Measurements from ENCODE around the gene WDR5.
"Not testable (repeated sequence)": the region's sequence is repeated elsewhere in the genome, so short reads cannot be mapped to it uniquely, and the experiment has no call there.

Gene WDR5

GRCh38 chr9:134135343-134136117, at the start of gene WDR5:
TSS of gene WDR5 (plus strand) at chr9:134136082. CDS start at chr9:134139878, 3,796 bp downstream.
- DNase-seq: peak; percentile 84 to 98 (median 92)
- intact Hi-C loops (cut with DNase I): loop anchor here (1.0 to 2.0 kb wide), 3 partner anchors 29 to 110 kb away; partner anchors contain the start of genes BRD3OS and RNU6ATAC

- intact Hi-C loops (cut with DNase I): no loop called here
- DNase-seq: peak in 1 of 10 donors; percentile 25
These were observed 47.7 kb upstream of the WDR5 start for GRCh38 chr9:134088063-134088725.

GRCh38 chr9:134089972-134090371, 45.9 kb upstream of the WDR5 start:
- no peak for DNase-seq
- intact Hi-C loops (cut with DNase I): no loop called here

GRCh38 chr9:134099123-134099761, 36.6 kb upstream of the WDR5 start:
- intact Hi-C loops (cut with DNase I): no loop called here
- DNase-seq: no peak

- DNase-seq: no peak
- intact Hi-C loops (cut with DNase I): no loop called here
These were observed 35.8 kb upstream of the WDR5 start for GRCh38 chr9:134100040-134100439.

GRCh38 chr9:134101133-134101532, 34.7 kb upstream of the WDR5 start:
- intact Hi-C loops (cut with DNase I); DNase-seq: not testable (repeated sequence)

- intact Hi-C loops (cut with DNase I): no loop called here
- DNase-seq: peak in 1 of 10 donors; percentile 59
These were observed 34.2 kb upstream of the WDR5 start for GRCh38 chr9:134101623-134102149.

GRCh38 chr9:134103391-134103998, 32.4 kb upstream of the WDR5 start:
- intact Hi-C loops (cut with DNase I): no loop called here

GRCh38 chr9:134111064-134111463, 24.8 kb upstream of the WDR5 start:
- DNase-seq: peak in 3 of 10 donors; percentile 9 to 37 (median 25)
- intact Hi-C loops (cut with DNase I): no loop called here

More at GRCh38 chr9:134103391-134103998, 32.4 kb upstream of the WDR5 start:
- DNase-seq: no peak

- intact Hi-C loops (cut with DNase I): no loop called here
- DNase-seq: peak in 2 of 10 donors; percentile 10 to 18
These were observed 23.3 kb upstream of the WDR5 start for GRCh38 chr9:134112561-134112960.

- intact Hi-C loops (cut with DNase I): not testable (repeated sequence)
- peak in 2 of 10 donors; percentile 19 to 55 for DNase-seq
These were observed 16.9 kb upstream of the WDR5 start for GRCh38 chr9:134118972-134119371.

- peak in 1 of 10 donors; percentile 4 for DNase-seq
These were observed 12.1 kb upstream of the WDR5 start for GRCh38 chr9:134123764-134124128.

GRCh38 chr9:134125413-134126095, 10.3 kb upstream of the WDR5 start:
- peak in 2 of 10 donors; percentile 48 to 64 for DNase-seq
- intact Hi-C loops (cut with DNase I): no loop called here

More at GRCh38 chr9:134123764-134124128, 12.1 kb upstream of the WDR5 start:
- intact Hi-C loops (cut with DNase I): no loop called here

- DNase-seq: peak in 2 of 10 donors; percentile 50 to 83
- intact Hi-C loops (cut with DNase I): no loop called here
These were observed 9.5 kb upstream of the WDR5 start for GRCh38 chr9:134126373-134126772.

- intact Hi-C loops (cut with DNase I): no loop called here
- peak in 2 of 10 donors; percentile 45 to 51 for DNase-seq
These were observed 8.8 kb upstream of the WDR5 start for GRCh38 chr9:134127065-134127580.

GRCh38 chr9:134127616-134128015, 8.3 kb upstream of the WDR5 start:
- intact Hi-C loops (cut with DNase I): no loop called here

GRCh38 chr9:134128727-134129679, 6.9 kb upstream of the WDR5 start:
- DNase-seq: peak in 2 of 10 donors; percentile 18 to 71
- intact Hi-C loops (cut with DNase I): no loop called here

More at GRCh38 chr9:134127616-134128015, 8.3 kb upstream of the WDR5 start:
- DNase-seq: no peak
